ENCODE measurements around the gene CROCC. TPM values are rescaled to one million over a fixed set of nuclear protein-coding genes. Genes with fewer than 3 reads are reported as not detected.
A peak's percentile ranks its signal among the peaks of the same experiment; 100 is the strongest.

Gene CROCC
- polyA plus RNA-seq, 1 of the 3 experiments (the other 2 are of a cell fraction) = 39.1 TPM

DNA sequence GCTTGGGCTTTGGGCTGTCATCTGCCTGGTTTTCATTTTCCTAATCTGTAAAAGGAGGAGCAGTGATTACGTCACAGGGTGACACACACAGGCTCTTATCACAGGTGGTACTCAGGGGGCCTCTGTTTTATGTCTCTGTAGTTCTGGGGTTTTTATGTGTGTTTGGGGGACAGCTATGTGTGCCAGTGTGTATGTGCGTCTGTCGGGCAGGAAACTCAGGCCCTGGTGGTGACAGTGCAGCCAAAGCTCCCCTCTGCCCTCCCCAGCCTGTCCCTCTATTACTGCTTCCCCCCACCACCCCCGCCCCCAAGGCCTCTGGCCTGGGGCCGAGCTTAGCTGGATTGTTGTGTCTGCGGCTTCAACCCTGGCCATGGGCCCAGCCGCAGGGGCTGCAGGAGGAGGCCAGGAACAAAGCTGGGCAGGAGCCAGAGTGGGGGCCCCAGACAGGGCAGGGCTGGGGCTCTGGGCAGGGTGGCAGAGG is 45.4 kb downstream of the CROCC start:
- no peaks in the 10 kb centered on the region for H3K9me2 ChIP-seq
- peaks cover 11 to 32% of the 10 kb centered on the region in 2 experiments; a peak in 2 of 4 replicates for H3K4me1 ChIP-seq (ENCODE audit: control insufficient read depth in 1 of 2, insufficient read depth in 2 of 2, low read depth in 1 of 2, low read length in 1 of 2)
- WGBS (ENCODE audit: low lambda C conversion rate) = 14% methylated on average over 2 of the region's 7 CpGs
- H3K27me3 ChIP-seq (ENCODE audit: insufficient read depth) = no peaks in the 10 kb centered on the region
- H3K9me3 ChIP-seq = no peaks in the 10 kb centered on the region
- ChIA-PET CTCF (interaction anchor here (0.8 to 20.3 kb wide), 7 partner anchors 8 to 75 kb away, joined by 3 to 408 read pairs (median 4); partner anchors contain the start of gene SDHB), POLR2A (interaction anchor here (0.7 to 3.1 kb wide), 7 partner anchors 9 to 66 kb away, joined by 3 to 39 read pairs (median 4); partner anchors contain the start of gene MFAP2)
- TF ChIP-seq MXI1 (IDR thresholded peaks at IDR 0.05; ENCODE audit: low read depth, low read length) = no peak
- peak; percentile 46; the same call in 1 of the 2 replicates for TF ChIP-seq POLR2AphosphoS5 (IDR thresholded peaks at IDR 0.05; ENCODE audit: low read depth, low read length)
- peak; percentile 98 for TF ChIP-seq NFIC (IDR thresholded peaks at IDR 0.05; ENCODE audit: borderline replicate concordance)
- TF ChIP-seq FOXM1 (IDR thresholded peaks at IDR 0.05; ENCODE audit: low read depth) = no peak
- TF ChIP-seq TCF12 (IDR thresholded peaks at IDR 0.05) = peak; percentile 82
- 0 out of 2 replicates have a peak, but pooled peaks have one; percentile 18 for TF ChIP-seq GATA2 (CRISPR knock-in tag; IDR thresholded peaks at IDR 0.05)
- TF ChIP-seq FOXJ3 (CRISPR knock-in tag; IDR thresholded peaks at IDR 0.05) = 0 out of 2 replicates have a peak, but pooled peaks have one; percentile 28
- peak; percentile 64; the same call in 1 of the 2 replicates for TF ChIP-seq REST (IDR thresholded peaks at IDR 0.05; ENCODE audit: low read depth, low read length)
- TF ChIP-seq NRF1 (IDR thresholded peaks at IDR 0.05; ENCODE audit: low read depth, low read length) = no peak
- TF ChIP-seq TEAD4 (IDR thresholded peaks at IDR 0.05; ENCODE audit: borderline replicate concordance, insufficient read depth) = peak; percentile 56; the same call in 1 of the 2 replicates
- TF ChIP-seq EP300 (IDR thresholded peaks at IDR 0.05; ENCODE audit: borderline replicate concordance in 1 of 2, low read depth in 1 of 2, low read length in 1 of 2) = peak; percentile 21 to 51; a peak in 2 of 4 replicates
- peak overlapping the region in 1 of 2 experiments; percentile 76; a peak in 2 of 4 replicates for H3K27ac ChIP-seq (ENCODE audit: low read depth in 2 of 2, low read length in 1 of 2)
- no peak overlapping the region for H3K4me3 ChIP-seq (ENCODE audit: low read depth in 2 of 2, low read length in 1 of 2)
- H4K20me1 ChIP-seq (ENCODE audit: insufficient read depth) = peaks cover 10% of the 10 kb centered on the region; the same call in 1 of the 2 replicates
- H3K4me2 ChIP-seq = peak overlapping the region; percentile 52; the same call in 1 of the 2 replicates
- peaks cover 9% of the 10 kb centered on the region for H3F3A ChIP-seq (replicated peaks; ENCODE audit: insufficient read depth)
- H3K9ac ChIP-seq = peak overlapping the region; percentile 5; the same call in 1 of the 2 replicates
- peaks cover 6 to 12% of the 10 kb centered on the region in 2 experiments for H3K36me3 ChIP-seq (replicated peaks in 1 of 2; ENCODE audit: control insufficient read depth in 1 of 2, insufficient read depth in 2 of 2, low read length in 1 of 2)
- H2AFZ ChIP-seq (ENCODE audit: low read depth) = no peak overlapping the region
- peak; percentile 70 for DNase-seq
- H3K79me2 ChIP-seq (ENCODE audit: insufficient read depth) = no peaks in the 10 kb centered on the region

DNA sequence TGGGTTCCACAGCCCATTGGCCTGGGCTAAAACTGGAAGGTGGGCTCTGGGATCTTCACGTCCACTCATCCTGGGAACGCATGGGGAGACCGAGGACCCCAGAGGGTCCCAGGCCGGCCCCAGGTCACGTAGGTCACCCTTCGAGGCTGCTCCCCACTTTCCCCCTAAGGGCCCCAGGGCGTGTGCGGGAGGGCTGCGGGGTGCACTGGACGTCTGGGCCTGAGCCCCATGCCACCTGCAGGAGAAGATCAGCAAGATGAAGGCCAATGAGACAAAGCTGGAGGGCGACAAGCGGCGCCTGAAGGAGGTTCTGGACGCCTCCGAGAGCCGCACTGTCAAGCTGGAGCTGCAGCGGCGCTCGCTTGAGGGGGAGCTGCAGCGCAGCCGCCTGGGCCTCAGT is 46.2 kb downstream of the CROCC start:
- no peaks in the 10 kb centered on the region for H3K9me3 ChIP-seq
- WGBS (ENCODE audit: low lambda C conversion rate) = 93% methylated on average over 20 of the region's 21 CpGs
- POLR2A ChIA-PET = interaction anchor here (1.0 to 3.1 kb wide), 4 partner anchors 8 to 63 kb away, joined by 3 to 39 read pairs (median 6); partner anchors contain the start of gene MFAP2
- peaks cover 6 to 12% of the 10 kb centered on the region in 2 experiments for H3K36me3 ChIP-seq (replicated peaks in 1 of 2; ENCODE audit: control insufficient read depth in 1 of 2, insufficient read depth in 2 of 2, low read length in 1 of 2)
- H4K20me1 ChIP-seq (ENCODE audit: insufficient read depth) = peaks cover 13% of the 10 kb centered on the region; the same call in 1 of the 2 replicates
- CTCF ChIA-PET = interaction anchor here (0.9 to 20.3 kb wide), 4 partner anchors 10 to 74 kb away, joined by 3 to 408 read pairs (median 8); partner anchors contain the start of gene SDHB
- no peak overlapping the region for H3K9ac ChIP-seq
- no peak for DNase-seq
- H3K4me2 ChIP-seq = peak overlapping the region; percentile 52; the same call in 1 of the 2 replicates
- H3K27me3 ChIP-seq (ENCODE audit: insufficient read depth) = no peaks in the 10 kb centered on the region
- H3K4me3 ChIP-seq (ENCODE audit: low read depth in 2 of 2, low read length in 1 of 2) = no peak overlapping the region
- H3K27ac ChIP-seq (ENCODE audit: low read depth in 2 of 2, low read length in 1 of 2) = peak overlapping the region in 1 of 2 experiments; percentile 76; a peak in 2 of 4 replicates
- peaks cover 16% of the 10 kb centered on the region for H3F3A ChIP-seq (replicated peaks; ENCODE audit: insufficient read depth)
- no peak overlapping the region for H2AFZ ChIP-seq (ENCODE audit: low read depth)
- peaks cover 11 to 33% of the 10 kb centered on the region in 2 experiments; a peak in 2 of 4 replicates for H3K4me1 ChIP-seq (ENCODE audit: control insufficient read depth in 1 of 2, insufficient read depth in 2 of 2, low read depth in 1 of 2, low read length in 1 of 2)
- H3K79me2 ChIP-seq (ENCODE audit: insufficient read depth) = no peaks in the 10 kb centered on the region
- H3K9me2 ChIP-seq = no peaks in the 10 kb centered on the region
- TF ChIP-seq YY1 (IDR thresholded peaks at IDR 0.05; ENCODE audit: low read depth) (no peak), RXRA (IDR thresholded peaks at IDR 0.05; ENCODE audit: borderline replicate concordance, low read depth) (no peak), RFX5 (IDR thresholded peaks at IDR 0.05; ENCODE audit: low read length) (no peak), REST (IDR thresholded peaks at IDR 0.05; ENCODE audit: low read depth, low read length) (no peak), MAX (IDR thresholded peaks at IDR 0.05; ENCODE audit: low read depth) (no peak), JUND (IDR thresholded peaks at IDR 0.05) (no peak), EP300 (IDR thresholded peaks at IDR 0.05; ENCODE audit: borderline replicate concordance in 1 of 2, low read depth in 1 of 2, low read length in 1 of 2) (no peak), GABPA (IDR thresholded peaks at IDR 0.05; ENCODE audit: low read depth) (no peak), TAF1 (IDR thresholded peaks at IDR 0.05; ENCODE audit: borderline replicate concordance, low read depth, low read length) (no peak), EZH2phosphoT487 (IDR thresholded peaks at IDR 0.05; ENCODE audit: borderline replicate concordance, low read depth) (no peak)
